Omental fat pad (tissue), 4 donors: ENCODE data around the gene PALM. TPM values are rescaled to one million over a fixed set of nuclear protein-coding genes. Genes with fewer than 3 reads are reported as not detected.

Experiments used
- ATAC-seq: fragments of 150-250 bp; one replicate; pipeline ENCODE4 v1.9.1; 2016; ENCODE audit warnings: mild to moderate bottlenecking, moderate library complexity; ENCODE audit not compliant: low FRiP score
- DNase-seq: peaks from one replicate; pipeline ENCODE4 v3.0.0-alpha.2; 2019; ENCODE audit warnings: low spot score
- CTCF ChIP-seq, 3 donors: fragments of 450-650 bp; IDR thresholded peaks; one replicate each; pipeline ENCODE4 v1.5.1; 2016 to 2017; ENCODE audit warnings: antibody characterized with exemption in 3 of 3, mild to moderate bottlenecking in 3 of 3, moderate library complexity in 2 of 3
- total RNA-seq, 4 donors: library from RNA; depleted of rRNA; stranded (reverse); fragments of >200 nt; gene quantifications; one replicate each; pipeline ENCODE4 v1.1.0, GENCODE V29; 2016

The PALM gene
- total RNA-seq, 4 donors from 2014 or later = 44.6 to 119 (median 54.8) TPM

DNA sequence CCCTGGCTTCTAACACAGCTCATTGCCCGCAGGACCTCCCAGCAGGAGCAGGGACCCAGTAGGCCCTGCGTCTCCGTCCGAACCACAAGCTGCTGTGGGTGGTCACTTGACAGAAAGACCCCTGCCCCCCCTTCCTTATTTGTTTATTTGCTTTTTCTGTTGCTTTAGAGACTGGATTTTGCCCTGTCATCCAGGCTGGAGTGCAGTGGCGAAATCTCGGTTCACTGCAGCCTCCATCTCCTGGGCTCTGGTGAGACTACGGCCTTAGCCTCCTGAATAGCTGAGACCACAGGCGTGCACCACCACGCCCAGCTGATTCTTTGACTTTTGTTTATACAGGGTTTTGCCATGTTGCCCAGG is 80.9 kb downstream of the PALM start:
- TF ChIP-seq CTCF (IDR thresholded peaks at IDR 0.05) = no peak
- DNase-seq (no peak), ATAC-seq (no peak)

DNA sequence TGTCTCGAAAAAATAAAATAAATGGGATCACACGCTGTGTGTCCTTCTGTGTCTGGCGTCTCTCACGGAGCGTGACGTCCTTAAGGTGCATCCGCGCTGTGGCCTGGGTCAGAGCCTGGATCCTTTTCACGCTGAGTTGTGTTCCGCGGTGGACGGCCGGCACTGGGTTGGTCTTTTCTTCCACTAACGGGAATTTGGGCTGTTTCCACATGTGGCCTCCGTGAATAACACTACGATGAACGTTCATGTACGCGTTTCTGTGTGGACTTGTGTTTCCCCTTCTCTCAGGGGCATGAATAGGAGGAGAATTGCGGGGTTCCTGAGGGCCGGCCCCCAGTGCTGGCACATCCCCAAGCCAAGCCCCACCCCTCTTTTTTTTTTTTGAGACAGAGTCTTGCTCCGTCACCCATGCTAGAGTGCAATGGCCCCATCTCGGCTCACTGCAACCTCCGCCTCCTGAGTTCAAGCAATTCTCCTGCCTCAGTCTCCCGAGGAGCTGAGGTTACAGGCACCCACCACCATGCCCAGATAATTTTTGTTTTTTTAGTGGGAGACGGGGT is 82.4 kb downstream of the PALM start:
- ATAC-seq = no peak
- no peak for DNase-seq
- no peak for TF ChIP-seq CTCF (IDR thresholded peaks at IDR 0.05)

DNA sequence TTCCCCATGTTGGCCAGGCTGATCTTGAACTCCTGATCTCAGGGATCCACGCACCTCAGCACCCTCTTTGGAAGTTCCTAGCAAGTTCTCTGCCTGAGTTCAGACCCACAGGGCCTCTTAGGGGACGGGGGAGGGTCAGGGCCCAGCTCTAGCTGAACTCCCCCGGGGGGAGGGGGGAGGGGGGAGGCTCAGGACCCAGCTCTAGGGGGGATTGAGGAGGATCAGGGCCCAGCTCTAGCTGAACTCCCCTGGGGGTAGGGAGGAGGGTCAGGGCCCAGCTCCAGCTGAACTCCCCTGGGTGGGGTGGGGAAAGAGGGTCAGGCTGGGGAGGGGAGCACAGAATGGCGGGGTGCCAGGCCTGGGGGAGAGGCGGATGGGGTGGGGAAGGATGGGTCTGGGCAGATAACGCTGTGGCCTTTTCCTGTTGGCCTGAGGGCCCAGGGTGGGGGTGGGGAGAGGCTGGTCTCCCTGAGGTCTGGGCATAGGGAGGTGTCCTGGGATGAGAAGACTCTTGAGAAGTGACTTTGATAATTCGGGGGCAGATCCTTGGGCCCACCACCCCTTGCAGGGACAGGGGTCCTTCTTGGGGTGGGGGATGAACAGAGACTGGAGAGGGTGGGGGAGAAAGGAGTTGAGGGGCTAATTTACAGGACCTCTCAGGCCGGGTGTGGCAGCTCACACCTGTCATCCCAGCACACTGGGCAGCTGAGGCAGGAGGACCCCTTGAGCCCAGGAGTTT is 83.0 kb downstream of the PALM start:
- ATAC-seq = no peak
- DNase-seq = no peak
- TF ChIP-seq CTCF (IDR thresholded peaks at IDR 0.05) = no peak

DNA sequence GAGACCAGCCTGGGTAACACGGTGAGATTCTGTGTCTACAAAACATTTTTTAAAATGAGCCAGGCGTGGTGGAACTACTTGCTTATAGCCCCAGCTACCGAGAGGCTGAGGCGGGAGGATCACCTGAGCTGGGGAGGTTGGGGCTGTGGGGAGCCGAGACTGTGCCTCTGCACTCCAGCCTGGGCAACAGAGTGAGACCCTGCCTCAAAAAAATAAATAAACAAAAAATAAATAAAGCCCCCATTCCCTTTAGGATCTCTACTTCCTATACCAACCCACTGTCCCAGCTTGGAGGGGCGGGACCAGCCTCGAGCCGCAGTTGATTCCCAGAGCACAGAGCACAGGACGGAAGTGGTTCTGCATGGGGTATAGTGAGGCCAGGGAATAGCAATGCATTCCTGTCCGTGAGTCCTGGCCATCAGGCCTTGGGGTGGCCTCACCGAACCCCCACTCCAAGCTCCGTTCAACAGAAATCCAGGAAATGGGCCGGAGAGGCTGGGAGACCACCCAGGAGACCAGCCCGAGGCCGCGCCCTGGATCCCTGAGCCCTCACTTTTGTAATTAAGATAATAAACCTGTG is 83.7 kb downstream of the PALM start:
- ATAC-seq (no peak), DNase-seq (no peak)
- TF ChIP-seq CTCF (IDR thresholded peaks at IDR 0.05) = no peak

- no peak for DNase-seq
- ATAC-seq = no peak
These were observed 85.1 kb downstream of the PALM start for GRCh38 chr19:793806-794205.

GRCh38 chr19:795073-795611 is 86.4 kb downstream of the PALM start:
- TF ChIP-seq CTCF (IDR thresholded peaks at IDR 0.05) = no peak
- ATAC-seq = no peak
- no peak for DNase-seq

More at GRCh38 chr19:793806-794205, 85.1 kb downstream of the PALM start:
- no peak for TF ChIP-seq CTCF (IDR thresholded peaks at IDR 0.05)
